H9 (cell line): ENCODE data around the gene GLYR1. TPM values are rescaled to one million over a fixed set of nuclear protein-coding genes. Genes with fewer than 3 reads are reported as not detected.

Source experiments
- DNase-seq: peaks from one replicate; pipeline ENCODE4 v3.0.0-alpha.2; 2017
- H2AFZ ChIP-seq: one replicate; pipeline ENCODE4 v1.6.1; 2013; ENCODE audit warnings: mild to moderate bottlenecking, low read length, control low read depth, moderate library complexity
- H2AK5ac ChIP-seq: 2 replicates; pipeline ENCODE4 v1.6.1; 2013; ENCODE audit warnings: low read length, control low read depth, mixed read lengths; ENCODE audit not compliant: insufficient read length
- H2BK120ac ChIP-seq: one replicate; pipeline ENCODE4 v1.6.1; 2013; ENCODE audit warnings: low read depth, mild to moderate bottlenecking, low read length, control low read depth, inconsistent platforms; ENCODE audit not compliant: poor library complexity, severe bottlenecking
- H2BK12ac ChIP-seq: 2 replicates; pipeline ENCODE4 v1.6.1; 2013; ENCODE audit warnings: low read length, control low read depth, mixed read lengths, low read depth; ENCODE audit not compliant: insufficient read length
- H2BK15ac ChIP-seq: 2 replicates; pipeline ENCODE4 v1.6.1; 2013; ENCODE audit warnings: low read depth, low read length, control low read depth
- H2BK20ac ChIP-seq: one replicate; pipeline ENCODE4 v1.6.1; 2013; ENCODE audit warnings: low read depth, mild to moderate bottlenecking, low read length, control low read depth, inconsistent platforms; ENCODE audit not compliant: poor library complexity, severe bottlenecking
- H2BK5ac ChIP-seq: 2 replicates; pipeline ENCODE4 v1.6.1; 2013; ENCODE audit warnings: low read length, control low read depth, mixed read lengths; ENCODE audit not compliant: insufficient read length
- H3K14ac ChIP-seq: 2 replicates; pipeline ENCODE4 v1.6.1; 2013; ENCODE audit warnings: low read length, control low read depth; ENCODE audit not compliant: insufficient read depth
- H3K18ac ChIP-seq: 2 replicates; pipeline ENCODE4 v1.6.1; 2013; ENCODE audit warnings: low read depth, mild to moderate bottlenecking, mixed read lengths, low read length, control low read depth; ENCODE audit not compliant: insufficient read length
- H3K23ac ChIP-seq: 2 replicates; pipeline ENCODE4 v1.6.1; 2013; ENCODE audit warnings: low read length, control low read depth, mixed read lengths, low read depth; ENCODE audit not compliant: insufficient read length
- H3K23me2 ChIP-seq: 2 replicates; pipeline ENCODE4 v1.6.1; 2013; ENCODE audit warnings: low read depth, mild to moderate bottlenecking, mixed read lengths, low read length, control low read depth; ENCODE audit not compliant: insufficient read length, poor library complexity, severe bottlenecking
- H3K27ac ChIP-seq: 2 replicates; pipeline ENCODE4 v1.5.1; 2013; ENCODE audit warnings: low read length, control low read depth, mixed read lengths, low read depth; ENCODE audit not compliant: insufficient read length
- H3K27me3 ChIP-seq: 2 replicates; pipeline ENCODE4 v1.6.1; 2013; ENCODE audit warnings: low read length, control low read depth, inconsistent platforms; ENCODE audit not compliant: insufficient read depth
- H3K4ac ChIP-seq: 2 replicates; pipeline ENCODE4 v1.6.1; 2013; ENCODE audit warnings: low read depth, mild to moderate bottlenecking, control low read depth, inconsistent platforms, low read length, moderate library complexity
- H3K4me1 ChIP-seq: 2 replicates; pipeline ENCODE4 v1.6.1; 2013; ENCODE audit warnings: low read length, control low read depth, inconsistent platforms; ENCODE audit not compliant: insufficient read depth
- H3K4me2 ChIP-seq: 2 replicates; pipeline ENCODE4 v1.6.1; 2013; ENCODE audit warnings: low read length, control low read depth, mixed read lengths; ENCODE audit not compliant: insufficient read length, insufficient read depth
- H3K56ac ChIP-seq: 2 replicates; pipeline ENCODE4 v1.6.1; 2013; ENCODE audit warnings: low read depth, mild to moderate bottlenecking, mixed read lengths, low read length, control low read depth; ENCODE audit not compliant: insufficient read length
- H3K79me1 ChIP-seq: 2 replicates; pipeline ENCODE4 v1.6.1; 2013; ENCODE audit warnings: low read depth, mild to moderate bottlenecking, moderate library complexity, low read length, control low read depth, inconsistent platforms; ENCODE audit not compliant: insufficient read depth, poor library complexity, severe bottlenecking
- H3K79me2 ChIP-seq: 2 replicates; pipeline ENCODE4 v1.6.1; 2013; ENCODE audit warnings: low read length, control low read depth, inconsistent platforms; ENCODE audit not compliant: insufficient read depth
- H3K9ac ChIP-seq: 2 replicates; pipeline ENCODE4 v1.6.1; 2013; ENCODE audit warnings: low read length, control low read depth, mixed read lengths; ENCODE audit not compliant: insufficient read length; ENCODE audit errors: extremely low read depth
- H3K9me3 ChIP-seq: one replicate; pipeline ENCODE4 v1.6.1; 2013; ENCODE audit warnings: low read depth, low read length, inconsistent platforms; ENCODE audit not compliant: control insufficient read depth
- H3T11ph ChIP-seq: one replicate; pipeline ENCODE4 v1.6.1; 2013; ENCODE audit warnings: mild to moderate bottlenecking, low read length, control low read depth, inconsistent platforms
- H4K20me1 ChIP-seq: one replicate; pipeline ENCODE4 v1.6.1; 2013; ENCODE audit not compliant: control insufficient read depth, insufficient read length, insufficient read depth
- H4K5ac ChIP-seq: 2 replicates; pipeline ENCODE4 v1.6.1; 2013; ENCODE audit warnings: low read depth, mild to moderate bottlenecking, mixed read lengths, low read length, control low read depth; ENCODE audit not compliant: insufficient read length
- H4K8ac ChIP-seq: replicated peaks from 2 replicates; pipeline ENCODE4 v1.6.1; 2013; ENCODE audit warnings: low read length, control low read depth, mixed read lengths, low read depth; ENCODE audit not compliant: insufficient read length
- H4K91ac ChIP-seq: 2 replicates; pipeline ENCODE4 v1.6.1; 2013; ENCODE audit warnings: low read depth, mild to moderate bottlenecking, moderate library complexity, mixed read lengths, low read length, control low read depth; ENCODE audit not compliant: insufficient read length
- H3K27ac Mint-ChIP-seq, 3 experiments: 2 replicates in 2 of 3; 3 replicates in 1 of 3; pipeline ENCODE4 v1.8.0; 2020 to 2021; ENCODE audit warnings: mixed read lengths in 3 of 3, mild to moderate bottlenecking in 1 of 3, moderate library complexity in 1 of 3
- H3K27me3 Mint-ChIP-seq: 2 replicates; pipeline ENCODE4 v1.8.0; 2021; ENCODE audit warnings: low read depth, mild to moderate bottlenecking, moderate library complexity, mixed read lengths
- H3K36me3 Mint-ChIP-seq, 3 experiments: 2 replicates in 2 of 3; 3 replicates in 1 of 3; pipeline ENCODE4 v1.8.0; 2020 to 2021; ENCODE audit warnings: low read depth in 3 of 3, mixed read lengths in 3 of 3; ENCODE audit not compliant: insufficient read depth in 1 of 3
- H3K4me1 Mint-ChIP-seq, 2 experiments: 2 replicates each; pipeline ENCODE4 v1.8.0; 2020; ENCODE audit warnings: mixed read lengths in 2 of 2
- H3K4me3 Mint-ChIP-seq, 2 experiments: 2 replicates in 1 of 2; 3 replicates in 1 of 2; pipeline ENCODE4 v1.8.0; 2020 to 2021; ENCODE audit warnings: mild to moderate bottlenecking in 2 of 2, mixed read lengths in 2 of 2, moderate library complexity in 1 of 2
- H3K9me3 Mint-ChIP-seq, 2 experiments: 2 replicates in 1 of 2; 3 replicates in 1 of 2; pipeline ENCODE4 v1.8.0; 2020; ENCODE audit warnings: mild to moderate bottlenecking in 2 of 2, mixed read lengths in 2 of 2, moderate library complexity in 1 of 2
- WGBS: extraction: QIAGEN DNeasy Blood & Tissue Kit; methylation state at CpG from one replicate; pipeline ENCODE4 v1.1.7; 2013; ENCODE audit warnings: missing lambda C conversion rate, low lambda C conversion rate, mixed read lengths; ENCODE audit not compliant: insufficient read length; ENCODE audit errors: extremely low coverage; 5-methylcytosine and 5-hydroxymethylcytosine counted together
- total RNA-seq: library from RNA; stranded (reverse); gene quantifications from 2 replicates; pipeline ENCODE4 v1.2.1, GENCODE V29; 2021
- TF ChIP-seq, protein P1 (sequence below): fragments of 200-600 bp; sonication (generic); conservative IDR thresholded peaks from 3 replicates; pipeline ENCODE4 v1.8.0; 2021; ENCODE audit warnings: antibody characterized with exemption, mild to moderate bottlenecking

GLYR1 gene
- total RNA-seq, 1 experiment from 2014 or later = 114 TPM

DNA sequence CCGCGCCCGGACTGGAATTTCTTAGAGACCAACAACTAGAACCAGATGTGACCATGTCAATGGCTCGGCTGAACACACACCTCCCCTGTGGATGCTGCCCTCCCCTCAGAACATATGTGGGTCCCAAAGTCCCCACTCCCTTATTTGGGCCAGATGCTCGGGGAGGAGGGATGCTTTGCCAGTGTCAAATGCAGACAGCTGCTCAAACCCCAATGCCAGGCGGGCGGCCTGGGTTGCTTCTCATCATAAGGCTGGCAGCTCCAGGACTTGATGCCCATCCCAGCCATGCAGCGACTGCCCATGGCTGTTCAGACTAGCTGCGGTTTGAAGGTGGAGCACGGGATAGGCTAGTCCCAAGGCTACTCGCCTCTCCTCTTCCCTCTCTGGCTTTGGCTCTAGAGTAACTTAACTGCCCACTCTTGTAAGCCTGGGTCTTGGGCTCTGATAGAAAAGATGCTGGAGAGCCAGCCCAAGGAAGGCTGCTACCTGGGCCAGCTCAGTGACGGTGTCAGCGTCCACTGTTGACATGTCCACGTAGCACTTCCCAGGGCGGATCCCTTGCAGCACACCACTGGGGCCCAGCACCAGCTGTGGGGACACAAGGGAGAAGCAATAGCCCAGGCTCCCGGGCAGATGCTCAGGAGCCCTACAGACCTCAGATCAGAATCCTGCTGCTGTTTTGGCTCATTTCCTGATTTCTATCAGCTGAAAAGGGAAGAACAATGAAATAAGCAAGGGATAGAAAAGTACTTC, 33.7 kb downstream of the GLYR1 start:
- H2BK12ac ChIP-seq = no peak overlapping the region
- H2BK15ac ChIP-seq = no peak overlapping the region
- no peaks in the 10 kb centered on the region for H4K20me1 ChIP-seq
- Mint-ChIP-seq H3K4me1 (no peaks in the 10 kb centered on the region), H3K36me3 (peaks cover 33 to 87% (median 67%) of the 10 kb centered on the region in 3 experiments; a peak in 6 of 7 replicates), H3K9me3 (no peaks in the 10 kb centered on the region), H3K4me3 (no peak overlapping the region), H3K27ac (peak overlapping the region in 1 of 3 experiments; percentile 57; a peak in 1 of 7 replicates), H3K27me3 (no peaks in the 10 kb centered on the region)
- H3K23me2 ChIP-seq = no peaks in the 10 kb centered on the region
- no peaks in the 10 kb centered on the region for H3K27me3 ChIP-seq
- no peak overlapping the region for H3K27ac ChIP-seq
- no peak overlapping the region for H3K23ac ChIP-seq
- no peak for DNase-seq
- no peak overlapping the region for H3K56ac ChIP-seq
- H3K4ac ChIP-seq = no peak overlapping the region
- TF ChIP-seq, protein P1, sequence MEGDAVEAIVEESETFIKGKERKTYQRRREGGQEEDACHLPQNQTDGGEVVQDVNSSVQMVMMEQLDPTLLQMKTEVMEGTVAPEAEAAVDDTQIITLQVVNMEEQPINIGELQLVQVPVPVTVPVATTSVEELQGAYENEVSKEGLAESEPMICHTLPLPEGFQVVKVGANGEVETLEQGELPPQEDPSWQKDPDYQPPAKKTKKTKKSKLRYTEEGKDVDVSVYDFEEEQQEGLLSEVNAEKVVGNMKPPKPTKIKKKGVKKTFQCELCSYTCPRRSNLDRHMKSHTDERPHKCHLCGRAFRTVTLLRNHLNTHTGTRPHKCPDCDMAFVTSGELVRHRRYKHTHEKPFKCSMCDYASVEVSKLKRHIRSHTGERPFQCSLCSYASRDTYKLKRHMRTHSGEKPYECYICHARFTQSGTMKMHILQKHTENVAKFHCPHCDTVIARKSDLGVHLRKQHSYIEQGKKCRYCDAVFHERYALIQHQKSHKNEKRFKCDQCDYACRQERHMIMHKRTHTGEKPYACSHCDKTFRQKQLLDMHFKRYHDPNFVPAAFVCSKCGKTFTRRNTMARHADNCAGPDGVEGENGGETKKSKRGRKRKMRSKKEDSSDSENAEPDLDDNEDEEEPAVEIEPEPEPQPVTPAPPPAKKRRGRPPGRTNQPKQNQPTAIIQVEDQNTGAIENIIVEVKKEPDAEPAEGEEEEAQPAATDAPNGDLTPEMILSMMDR = no peak
- no peak overlapping the region for H3K14ac ChIP-seq
- H3K18ac ChIP-seq = no peak overlapping the region
- H3K79me2 ChIP-seq = no peaks in the 10 kb centered on the region
- no peaks in the 10 kb centered on the region for H3K9me3 ChIP-seq
- no peak overlapping the region for H2AK5ac ChIP-seq
- H3K79me1 ChIP-seq = no peaks in the 10 kb centered on the region
- no CpG with 5 or more reads among the region's 16 CpGs for WGBS
- no peak overlapping the region for H2BK120ac ChIP-seq
- no peak overlapping the region for H2AFZ ChIP-seq
- no peak overlapping the region for H3K4me2 ChIP-seq
- H4K91ac ChIP-seq = no peak overlapping the region
- no peak overlapping the region for H3T11ph ChIP-seq
- H2BK20ac ChIP-seq = no peak overlapping the region
- H3K9ac ChIP-seq = no peak overlapping the region
- no peak overlapping the region for H4K5ac ChIP-seq
- H2BK5ac ChIP-seq = no peak overlapping the region
- H3K4me1 ChIP-seq = no peaks in the 10 kb centered on the region
- no peak overlapping the region for H4K8ac ChIP-seq
